ENCODE data around the gene WDPCP.
"Not testable (repeated sequence)": the region's sequence is repeated elsewhere in the genome, so short reads cannot be mapped to it uniquely, and the experiment has no call there.

Gene WDPCP

GRCh38 chr2:63346411-63346810 lies 241.9 kb downstream of the WDPCP start:
- no peak for DNase-seq

- DNase-seq: no peak
Measured at GRCh38 chr2:63345285-63345633, 243.0 kb downstream of the WDPCP start.

GRCh38 chr2:63344575-63345284 lies 243.5 kb downstream of the WDPCP start:
- DNase-seq: no peak

- no peak for DNase-seq
Measured at GRCh38 chr2:63343397-63344109, 244.7 kb downstream of the WDPCP start.

- no peak for DNase-seq
Measured at GRCh38 chr2:63340443-63340842, 247.8 kb downstream of the WDPCP start.

- DNase-seq: no peak
Measured at GRCh38 chr2:63334910-63335309, 253.4 kb downstream of the WDPCP start.

GRCh38 chr2:63326473-63326872 lies 261.8 kb downstream of the WDPCP start:
- DNase-seq: no peak

GRCh38 chr2:63323662-63324061 lies 264.6 kb downstream of the WDPCP start:
- not testable (repeated sequence) for DNase-seq

- DNase-seq: not testable (repeated sequence)
Measured at GRCh38 chr2:63321973-63322372, 266.3 kb downstream of the WDPCP start.

GRCh38 chr2:63320669-63321068 lies 267.6 kb downstream of the WDPCP start:
- DNase-seq: no peak

- no peak for DNase-seq
Measured at GRCh38 chr2:63310614-63311013, 277.7 kb downstream of the WDPCP start.

- no peak for DNase-seq
Measured at GRCh38 chr2:63301481-63301880, 286.8 kb downstream of the WDPCP start.

- DNase-seq: no peak
Measured at GRCh38 chr2:63300835-63301234, 287.4 kb downstream of the WDPCP start.

- peak in 1 of 2 experiments; percentile 15 for DNase-seq
Measured at GRCh38 chr2:63287956-63288355, 300.3 kb downstream of the WDPCP start.

GRCh38 chr2:63286520-63286919 lies 301.8 kb downstream of the WDPCP start:
- not testable (repeated sequence) for DNase-seq

- DNase-seq: no peak
Measured at GRCh38 chr2:63283273-63283672, 305.0 kb downstream of the WDPCP start.

GRCh38 chr2:63272560-63272959 lies 315.7 kb downstream of the WDPCP start:
- no peak for DNase-seq

GRCh38 chr2:63270717-63271116 lies 317.6 kb downstream of the WDPCP start:
- DNase-seq: no peak

- DNase-seq: no peak
Measured at GRCh38 chr2:63268946-63269345, 319.3 kb downstream of the WDPCP start.

GRCh38 chr2:63261137-63261621 lies 327.1 kb downstream of the WDPCP start:
- no peak for DNase-seq

GRCh38 chr2:63257473-63257872 lies 330.8 kb downstream of the WDPCP start:
- no peak for DNase-seq

- DNase-seq: no peak
Measured at GRCh38 chr2:63249161-63249560, 339.1 kb downstream of the WDPCP start.

GRCh38 chr2:63242747-63243146 lies 345.5 kb downstream of the WDPCP start:
- DNase-seq: no peak

- DNase-seq: no peak
Measured at GRCh38 chr2:63225964-63226686, 362.2 kb downstream of the WDPCP start.
